Putamen (tissue), 1 donor: ENCODE data around the gene LENEP.

ENCODE experiments used
- DNase-seq: peaks from one replicate; pipeline ENCODE4 v3.0.0-alpha.2; 2016; ENCODE audit warnings: low spot score

The LENEP gene

DNA sequence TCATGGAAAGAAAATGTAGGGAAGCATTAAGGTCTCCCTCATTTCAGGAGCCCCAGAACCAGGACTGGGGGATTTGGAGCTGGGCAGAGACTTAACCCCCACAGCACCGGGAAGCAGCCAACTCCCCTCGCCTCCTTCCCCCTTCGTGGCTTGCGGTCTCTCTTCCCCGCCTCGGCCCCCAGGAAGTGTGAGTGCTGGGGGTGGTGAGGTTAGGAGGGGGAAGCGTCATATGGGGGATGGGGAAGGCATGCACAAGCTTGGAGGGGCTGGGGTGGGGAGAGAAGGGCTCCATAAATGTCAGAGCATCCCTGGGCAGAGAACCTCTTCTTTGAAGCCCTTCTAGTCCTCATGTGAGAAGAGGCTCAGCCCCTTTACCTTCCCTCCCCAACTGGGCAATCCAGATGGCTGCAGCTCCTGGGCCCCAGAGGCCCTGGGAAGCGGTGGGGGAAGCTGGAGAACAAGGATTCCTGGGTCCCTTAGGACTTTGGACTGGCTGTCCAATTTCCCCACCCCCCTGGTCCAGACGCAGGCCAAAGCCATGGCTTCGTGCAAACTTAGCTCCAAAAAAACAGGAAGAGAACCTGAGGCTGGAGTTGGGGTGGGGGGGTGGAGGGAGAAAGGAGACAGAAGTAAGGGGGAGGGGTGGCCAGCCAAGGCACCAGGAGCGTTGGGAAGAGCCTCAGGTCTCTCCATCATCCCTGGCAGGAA, 17.0 kb downstream of the LENEP start:
- no peak for DNase-seq

DNA sequence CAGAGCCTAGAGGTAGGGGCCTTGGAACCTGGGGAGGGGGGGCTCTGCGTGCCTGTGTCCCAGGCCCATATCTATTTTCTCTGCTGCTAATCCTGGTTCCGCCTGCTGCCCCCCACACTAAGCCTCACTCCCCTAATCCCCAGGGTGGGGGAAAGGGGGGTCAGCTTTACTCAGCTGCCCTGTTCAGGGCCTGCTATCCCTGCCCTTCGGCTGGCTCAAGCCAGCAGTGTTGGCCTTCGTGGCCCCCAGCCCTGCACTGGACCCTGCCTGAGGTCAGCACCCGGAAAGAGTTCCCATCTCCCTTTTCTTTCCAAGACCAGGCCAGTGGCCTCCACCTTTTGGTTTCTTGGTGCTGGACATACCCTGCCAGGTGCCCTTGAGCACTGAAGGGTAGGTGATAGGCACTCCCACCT, 17.6 kb downstream of the LENEP start:
- DNase-seq, result no peak

DNA sequence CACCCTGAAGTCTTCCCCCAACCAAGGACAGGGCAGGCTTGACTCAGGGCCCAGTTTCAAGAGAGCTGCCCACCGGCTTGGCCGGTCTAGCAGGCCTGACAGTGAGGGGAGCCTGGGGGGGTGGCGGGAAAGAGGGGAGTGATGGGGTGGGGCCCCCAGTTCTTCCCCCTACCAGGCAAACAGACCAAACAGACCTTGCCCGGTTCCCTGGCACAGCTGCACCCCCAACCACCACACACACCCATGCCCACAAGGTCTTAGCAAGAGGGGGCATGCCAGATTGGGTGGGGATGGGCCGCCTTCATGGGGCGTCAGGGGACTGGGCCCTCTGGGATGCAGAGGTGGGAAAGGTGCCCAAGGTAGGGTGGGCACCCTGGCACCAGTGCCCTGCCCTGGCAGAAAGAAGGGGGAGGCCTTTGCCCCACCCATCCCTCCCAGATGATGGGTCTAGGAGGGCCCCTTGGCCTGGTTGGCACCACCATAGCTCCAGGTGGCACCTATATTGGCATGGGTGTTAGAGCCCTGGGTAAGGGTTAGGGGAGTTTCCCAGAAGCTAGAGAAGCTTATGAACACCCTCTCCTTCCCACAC, 18.1 kb downstream of the LENEP start:
- no peak for DNase-seq

DNA sequence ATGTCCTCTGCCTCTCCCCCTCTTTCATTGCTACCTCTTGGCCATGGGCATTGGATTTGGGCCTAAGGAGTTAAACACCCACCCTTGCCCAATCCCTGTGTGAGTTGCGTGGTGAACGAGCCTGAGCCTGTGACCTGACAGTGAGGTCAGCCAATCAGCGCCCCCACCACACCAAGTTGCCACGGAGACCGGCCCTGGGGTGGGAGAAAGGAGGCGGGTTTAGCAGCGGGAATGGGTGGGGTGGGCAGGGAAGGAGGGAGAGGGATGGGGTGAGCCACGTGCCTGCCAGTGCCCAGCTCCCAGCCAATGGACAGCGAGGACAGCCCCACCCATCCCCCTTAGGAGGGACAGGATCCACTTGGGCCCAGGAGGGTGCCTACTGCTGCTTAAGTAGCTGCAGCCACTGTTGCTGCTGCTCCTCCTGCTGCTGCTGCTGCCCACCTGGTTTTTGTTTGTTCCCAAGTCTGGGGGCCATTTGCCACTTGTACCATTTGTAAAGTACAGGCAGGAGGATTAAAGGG, 18.7 kb downstream of the LENEP start:
- peak; percentile 86 for DNase-seq

DNA sequence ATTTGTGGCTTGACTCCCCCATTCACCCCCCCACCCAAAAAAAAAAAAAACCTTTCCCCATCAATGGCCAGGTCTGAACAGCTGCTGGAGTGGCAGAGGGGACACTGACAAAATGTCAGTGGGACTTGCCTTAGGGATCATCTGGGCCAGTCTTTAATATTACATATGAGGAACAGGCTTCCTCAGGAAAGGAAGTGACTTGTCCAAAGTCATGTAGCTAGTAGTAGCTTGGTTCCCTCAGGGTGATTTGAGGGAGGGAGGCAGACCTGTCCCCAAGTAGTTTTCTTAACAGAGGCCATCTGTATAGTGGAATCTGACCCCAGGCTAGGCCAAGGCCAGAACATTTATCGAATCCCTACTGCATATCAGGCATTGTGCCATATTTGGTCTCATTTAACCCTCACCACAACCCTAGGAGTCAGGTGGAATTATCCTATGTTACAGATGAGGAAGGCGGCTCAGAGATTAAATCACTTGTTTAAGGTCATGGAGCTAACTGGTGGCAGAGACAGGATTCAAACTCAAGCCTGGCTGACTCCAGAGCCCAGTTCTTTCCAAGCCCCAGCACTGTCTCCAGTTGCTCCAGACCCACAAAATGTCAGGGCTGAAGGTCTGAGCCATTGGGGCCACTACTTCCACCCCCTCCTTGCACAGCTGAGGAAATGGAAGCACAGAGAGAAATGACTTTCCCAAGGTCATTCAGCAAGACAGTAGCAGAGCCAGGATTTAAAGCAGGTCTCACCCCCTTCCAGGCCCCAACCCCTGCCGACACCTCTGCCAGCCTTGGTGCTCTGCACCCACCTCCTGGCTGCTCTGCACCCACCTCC, 19.6 kb downstream of the LENEP start:
- no peak for DNase-seq

DNA sequence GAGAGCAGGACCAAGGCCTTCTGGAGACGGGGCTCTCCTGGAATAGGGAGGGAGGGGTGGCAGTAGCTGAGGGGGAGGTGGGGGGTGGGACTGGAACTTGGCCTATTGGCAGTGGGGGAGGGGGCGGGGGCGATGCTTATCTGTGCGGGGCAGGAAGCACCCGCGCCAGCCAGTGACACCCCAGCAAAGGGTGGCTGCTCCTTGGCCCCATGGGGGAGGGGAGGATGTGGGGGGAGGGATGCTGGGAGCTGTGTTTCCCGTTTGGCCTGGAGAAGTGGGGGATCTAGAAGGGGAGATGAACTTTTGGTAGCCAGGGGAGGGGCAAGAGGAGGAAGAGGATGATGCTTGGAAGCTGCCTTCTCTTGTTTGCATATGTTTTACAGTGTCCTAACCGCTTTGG, 20.2 kb downstream of the LENEP start:
- DNase-seq, result no peak

DNA sequence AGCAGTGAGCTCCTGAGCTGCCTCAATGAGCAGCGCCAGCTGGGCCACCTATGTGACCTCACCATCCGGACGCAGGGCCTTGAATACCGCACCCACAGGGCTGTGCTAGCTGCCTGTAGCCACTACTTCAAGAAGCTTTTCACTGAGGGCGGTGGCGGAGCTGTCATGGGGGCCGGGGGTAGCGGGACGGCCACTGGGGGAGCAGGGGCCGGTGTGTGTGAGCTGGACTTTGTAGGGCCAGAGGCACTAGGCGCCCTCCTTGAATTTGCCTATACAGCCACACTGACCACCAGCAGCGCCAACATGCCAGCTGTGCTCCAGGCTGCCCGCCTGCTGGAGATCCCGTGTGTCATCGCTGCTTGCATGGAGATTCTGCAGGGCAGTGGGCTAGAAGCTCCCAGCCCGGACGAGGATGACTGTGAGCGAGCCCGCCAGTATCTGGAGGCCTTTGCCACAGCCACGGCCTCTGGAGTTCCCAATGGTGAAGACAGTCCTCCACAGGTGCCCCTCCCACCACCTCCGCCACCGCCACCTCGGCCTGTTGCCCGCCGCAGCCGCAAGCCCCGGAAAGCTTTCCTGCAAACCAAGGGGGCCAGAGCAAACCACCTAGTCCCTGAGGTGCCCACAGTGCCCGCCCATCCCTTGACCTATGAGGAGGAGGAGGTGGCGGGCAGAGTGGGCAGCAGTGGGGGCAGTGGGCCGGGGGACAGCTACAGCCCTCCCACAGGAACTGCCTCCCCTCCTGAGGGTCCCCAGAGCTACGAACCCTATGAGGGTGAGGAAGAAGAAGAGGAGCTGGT, 21.5 kb downstream of the LENEP start:
- DNase-seq, result no peak

DNA sequence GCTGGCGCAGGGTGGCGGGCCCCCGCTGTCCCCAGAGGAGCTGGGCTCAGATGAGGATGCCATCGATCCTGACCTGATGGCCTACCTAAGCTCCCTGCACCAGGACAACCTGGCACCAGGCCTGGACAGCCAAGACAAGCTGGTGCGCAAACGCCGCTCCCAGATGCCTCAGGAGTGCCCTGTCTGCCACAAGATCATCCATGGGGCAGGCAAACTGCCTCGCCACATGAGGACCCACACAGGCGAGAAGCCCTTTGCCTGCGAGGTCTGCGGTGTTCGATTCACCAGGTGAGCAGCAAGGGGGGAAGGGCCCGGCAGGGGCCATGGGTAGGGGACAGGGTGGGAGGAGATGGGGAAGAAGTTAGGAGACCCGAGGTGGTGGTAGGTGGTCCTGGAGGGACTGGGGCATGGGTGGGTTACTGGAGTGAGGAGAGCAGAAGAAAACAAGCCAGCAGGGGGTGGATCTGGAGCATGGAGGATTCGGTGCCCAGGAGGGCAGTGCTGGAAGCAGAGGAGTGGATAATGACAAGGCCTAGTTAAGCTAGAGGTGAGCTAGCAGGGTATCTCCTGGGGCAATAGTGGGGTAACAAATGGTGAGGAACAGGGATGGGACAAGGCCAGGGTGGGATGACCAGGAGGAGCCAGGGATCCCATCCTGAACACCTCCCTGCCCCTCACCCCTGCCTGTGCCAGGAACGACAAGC, 22.3 kb downstream of the LENEP start:
- DNase-seq, result no peak

DNA sequence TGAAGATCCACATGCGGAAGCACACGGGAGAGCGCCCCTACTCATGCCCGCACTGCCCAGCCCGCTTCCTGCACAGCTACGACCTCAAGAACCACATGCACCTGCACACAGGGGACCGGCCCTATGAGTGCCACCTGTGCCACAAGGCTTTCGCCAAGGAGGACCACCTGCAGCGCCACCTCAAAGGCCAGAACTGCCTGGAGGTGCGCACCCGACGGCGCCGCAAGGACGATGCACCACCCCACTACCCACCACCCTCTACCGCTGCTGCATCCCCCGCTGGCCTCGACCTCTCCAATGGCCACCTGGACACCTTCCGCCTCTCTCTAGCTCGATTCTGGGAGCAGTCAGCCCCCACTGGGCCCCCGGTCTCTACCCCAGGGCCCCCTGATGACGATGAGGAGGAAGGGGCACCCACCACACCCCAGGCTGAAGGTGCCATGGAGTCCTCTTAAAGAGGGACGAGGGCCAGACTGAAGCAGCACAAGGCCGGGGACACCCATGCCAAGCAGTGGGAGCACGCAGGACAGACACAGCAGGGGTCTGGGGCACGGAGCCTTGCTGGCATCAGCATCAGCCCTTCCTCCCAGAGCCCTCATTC, 22.9 kb downstream of the LENEP start:
- DNase-seq, result no peak

DNA sequence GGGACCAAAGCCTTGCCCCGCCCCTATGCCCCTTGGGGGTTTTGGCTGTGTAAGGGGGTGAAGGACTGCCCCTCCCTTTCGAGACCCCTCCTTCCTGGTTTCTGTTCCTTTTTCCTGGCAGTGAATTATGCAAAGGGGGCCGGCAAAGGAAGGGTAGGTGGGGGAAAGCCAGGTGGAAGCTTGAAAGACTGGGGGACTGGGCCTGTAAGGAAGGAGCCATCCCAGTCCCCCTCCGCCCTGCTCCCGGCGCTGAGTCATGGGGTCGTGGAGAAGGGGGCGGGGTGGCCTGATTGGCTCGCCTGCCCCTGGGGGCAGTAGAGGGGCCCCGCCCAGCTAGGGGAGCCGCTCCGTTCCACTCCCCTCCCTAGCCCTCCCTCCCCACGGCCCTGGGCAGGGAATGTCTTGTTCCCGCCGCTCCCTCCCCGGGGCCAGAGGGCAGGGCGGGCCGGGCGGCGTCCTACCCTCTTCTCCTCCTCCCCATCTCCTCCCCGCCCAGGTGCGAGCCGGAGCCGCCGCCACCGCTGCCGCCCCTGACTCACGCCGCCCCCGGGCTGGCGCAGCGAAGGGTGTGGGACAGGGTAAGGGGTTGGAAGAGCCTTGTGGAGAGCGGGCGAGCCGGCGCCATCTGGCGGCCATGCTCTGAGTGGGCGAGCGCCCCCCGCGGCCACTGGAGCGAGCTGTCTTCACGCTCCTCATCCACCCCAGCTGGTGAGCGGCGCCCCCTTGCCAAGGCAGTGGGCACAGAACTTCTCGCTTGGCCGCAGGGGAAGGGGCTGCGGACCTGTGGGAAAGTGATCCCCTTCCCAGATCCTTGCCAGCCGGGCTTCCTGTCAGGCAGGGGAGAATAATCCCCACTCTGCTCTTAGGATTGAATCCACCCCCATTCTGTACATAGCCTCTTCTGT, 23.9 kb downstream of the LENEP start:
- DNase-seq, result peak; percentile 85

DNA sequence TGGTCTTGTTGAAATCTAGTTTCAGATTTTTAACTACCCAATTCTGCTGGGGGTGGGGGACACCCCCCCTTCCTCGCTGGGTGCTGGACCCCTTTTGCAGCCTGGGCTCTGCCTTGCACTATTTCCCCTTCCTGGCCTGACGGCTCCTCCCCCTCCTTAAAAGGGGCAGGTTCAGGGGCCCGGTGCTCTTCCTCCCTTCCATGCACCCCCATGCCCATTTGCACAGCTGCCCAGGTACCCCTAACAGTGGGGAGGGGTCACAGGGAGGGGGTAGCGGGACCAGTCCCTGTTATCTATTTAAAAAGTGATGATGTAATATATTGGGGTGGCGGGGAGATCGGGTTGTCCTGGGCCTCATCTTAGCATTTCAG, 24.5 kb downstream of the LENEP start:
- DNase-seq, result no peak

DNA sequence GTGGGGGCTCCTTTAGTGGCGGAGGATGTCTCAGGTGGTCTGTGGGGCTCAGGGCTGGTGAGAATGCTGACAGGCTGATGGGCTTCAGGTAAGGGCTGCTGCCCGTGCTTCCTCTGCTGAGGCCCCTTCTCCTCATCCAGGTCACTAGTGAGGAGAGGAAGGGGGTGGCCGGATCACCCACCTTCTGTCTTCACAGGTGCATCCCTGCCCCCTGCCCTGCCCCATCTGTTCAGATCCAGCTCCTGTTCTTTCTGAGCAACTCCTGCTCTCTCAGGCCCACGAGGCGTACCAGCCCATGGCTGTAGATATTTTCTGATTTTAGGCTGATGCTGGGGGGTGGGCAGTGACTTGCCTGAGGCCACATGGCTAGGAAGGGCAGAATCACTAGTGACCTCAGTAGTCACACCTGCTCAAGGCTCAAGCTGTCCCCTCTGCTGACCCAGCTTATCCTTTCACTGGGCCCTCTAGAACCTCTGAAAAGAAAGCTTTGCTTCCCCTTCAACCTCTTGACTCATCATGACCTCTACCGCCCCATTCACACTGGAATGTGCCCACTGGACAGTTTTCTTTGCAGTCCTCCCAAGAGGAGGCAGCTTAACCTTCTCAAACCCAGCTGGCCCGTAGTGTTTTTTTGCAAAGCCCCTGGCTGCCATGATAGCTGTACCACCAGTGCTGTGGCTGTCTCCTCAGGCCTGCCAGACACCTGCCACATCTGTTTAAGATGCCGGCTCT, 25.4 kb downstream of the LENEP start:
- DNase-seq, result no peak

DNA sequence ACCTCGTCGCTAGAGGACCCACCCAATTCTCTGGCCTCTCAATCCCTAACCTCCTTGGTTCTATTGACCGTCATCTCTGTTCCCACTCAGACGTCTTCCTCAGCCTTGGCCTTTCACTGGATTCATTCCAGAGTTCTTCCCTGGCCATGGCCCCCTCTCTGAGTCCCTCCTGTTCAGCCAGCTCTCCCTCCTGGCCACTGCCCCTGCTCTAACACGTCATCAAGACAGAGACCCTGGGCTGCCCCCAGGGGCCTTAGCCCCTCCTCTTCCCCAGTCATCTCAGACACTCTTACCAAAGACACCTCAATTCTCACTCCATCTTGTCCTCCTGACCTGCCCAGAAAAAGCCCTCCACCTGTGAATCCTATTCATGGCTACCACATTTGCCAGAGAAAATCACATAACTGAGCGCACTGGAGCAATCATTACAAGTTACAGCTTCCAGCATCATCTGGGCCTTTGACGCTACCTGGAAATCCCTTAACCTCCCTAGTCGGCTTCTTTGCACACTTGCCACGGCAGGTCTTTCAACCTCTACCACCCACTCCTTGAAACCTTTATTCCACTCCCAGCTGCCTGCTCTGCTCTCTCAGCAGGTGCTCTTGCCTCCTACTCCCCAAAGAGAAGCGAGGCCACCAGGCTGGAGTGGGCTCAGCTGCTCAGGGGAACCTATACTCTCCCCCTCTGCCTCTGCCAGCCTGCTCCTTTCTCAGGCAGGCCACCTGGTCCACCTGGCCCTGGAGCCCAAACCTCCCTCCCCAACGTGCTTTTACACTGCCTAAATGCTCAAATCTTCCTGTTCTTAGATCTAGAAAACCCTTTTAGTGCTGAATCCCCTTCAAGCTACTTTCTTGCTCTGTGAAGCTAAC, 26.2 kb downstream of the LENEP start:
- peak; percentile 50 for DNase-seq

DNA sequence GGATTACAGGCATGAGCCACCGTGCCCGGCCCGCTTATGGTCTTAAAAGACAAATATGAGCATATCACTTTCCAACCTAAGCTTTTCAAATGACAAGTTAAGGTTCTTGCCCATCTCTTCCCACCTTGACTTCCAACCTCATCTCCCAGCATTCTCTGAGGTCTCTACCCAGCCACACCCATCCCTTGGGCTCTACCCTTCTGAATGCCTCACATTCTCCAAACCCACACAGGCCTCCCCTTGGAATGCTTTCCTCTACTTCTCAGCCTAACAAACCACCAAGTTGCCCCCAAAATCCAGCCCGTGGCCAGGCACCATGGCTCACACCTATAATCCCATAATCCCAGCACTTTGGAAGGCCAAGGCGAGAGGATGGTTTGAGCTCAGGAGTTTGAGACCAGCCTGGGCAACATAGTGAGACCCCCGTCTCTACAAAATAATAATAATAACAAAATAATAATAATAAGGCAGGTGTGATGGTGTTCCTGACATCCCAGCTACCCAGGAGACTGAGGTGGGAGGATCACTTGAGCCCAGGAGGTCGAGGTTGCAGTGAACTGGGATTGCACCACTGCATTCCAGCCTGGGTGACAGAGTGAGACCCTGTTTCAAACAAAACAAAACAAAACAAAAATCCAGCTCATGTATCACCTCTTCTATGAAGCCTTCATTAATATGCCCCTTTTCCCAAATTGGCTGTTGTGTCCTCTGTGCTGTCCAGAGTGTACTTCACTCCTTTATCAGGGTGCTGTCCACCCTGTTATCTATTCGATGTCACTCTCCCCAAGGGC, 28.9 kb downstream of the LENEP start:
- no peak for DNase-seq

DNA sequence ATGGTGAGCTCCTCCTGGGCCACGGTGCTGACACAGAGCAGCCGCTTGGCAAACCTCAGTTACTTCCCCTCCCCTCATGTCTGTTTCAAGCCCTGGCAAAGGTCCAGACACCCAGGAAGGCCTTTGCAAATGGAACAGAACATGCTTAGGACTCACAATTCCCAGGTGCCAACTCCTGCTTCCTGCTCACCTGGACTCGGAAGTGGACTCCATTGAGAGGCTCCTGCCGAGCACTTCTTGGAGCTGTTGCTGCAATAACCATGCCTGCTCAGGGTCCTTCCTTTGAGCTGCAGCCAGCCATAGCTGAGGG, 29.5 kb downstream of the LENEP start:
- no peak for DNase-seq

DNA sequence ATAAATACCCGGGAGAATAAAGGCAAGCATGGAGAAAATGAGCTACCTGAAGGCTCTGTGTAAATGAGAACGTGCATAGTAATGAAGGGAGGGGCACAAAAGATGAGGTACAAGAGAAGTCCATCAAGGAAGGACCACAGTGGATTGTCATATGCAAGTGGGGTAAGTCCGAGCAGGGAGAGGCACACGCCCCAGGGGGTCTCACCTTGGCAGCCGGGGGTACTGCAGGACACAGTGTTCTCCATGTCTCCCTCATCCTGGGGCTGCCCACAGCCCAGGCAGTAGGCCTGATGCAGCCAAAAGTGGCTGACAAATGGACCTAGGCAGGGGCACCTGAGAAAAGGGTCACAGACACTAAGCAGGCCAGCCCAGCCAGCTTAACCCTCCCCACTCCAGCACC, 30.2 kb downstream of the LENEP start:
- DNase-seq, result no peak

DNA sequence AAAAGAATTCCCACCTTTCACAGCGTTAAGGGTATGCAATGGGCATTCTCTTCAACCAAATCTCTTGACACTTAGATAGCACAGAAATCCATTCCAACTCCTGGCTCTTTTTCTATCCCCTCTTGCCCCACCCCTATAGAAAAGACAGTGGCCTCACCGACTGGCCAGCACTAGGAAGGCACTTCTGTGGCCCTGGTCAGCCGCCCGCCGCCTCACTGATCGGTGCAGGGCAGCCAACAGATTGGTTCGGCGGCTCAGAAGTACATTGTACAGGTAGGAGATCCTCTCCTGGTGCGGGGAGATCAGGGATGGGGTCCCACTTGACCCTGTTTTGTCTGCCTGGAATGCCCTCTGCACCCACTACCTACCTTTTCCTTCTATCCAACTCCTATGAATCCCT, 30.9 kb downstream of the LENEP start:
- DNase-seq, result no peak

DNA sequence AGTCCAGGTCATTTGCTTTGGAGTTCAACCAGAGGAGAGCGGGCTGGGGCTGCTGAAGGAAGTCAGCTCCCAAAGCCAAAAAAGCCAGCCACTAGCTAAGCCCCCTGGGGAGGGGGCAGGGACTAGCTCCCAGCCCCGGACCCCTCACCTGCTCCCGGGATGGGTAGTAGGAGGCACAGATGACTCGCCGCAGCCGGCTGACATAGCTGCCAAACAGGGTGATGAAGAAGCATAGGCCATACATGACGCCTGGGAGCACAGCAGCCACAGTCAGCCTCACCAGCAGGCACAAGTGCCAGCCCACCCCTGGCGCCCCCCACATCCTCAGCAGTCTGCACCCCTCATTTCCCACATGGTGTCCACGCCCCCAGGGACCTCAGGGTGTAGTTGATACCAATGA, 32.8 kb downstream of the LENEP start:
- DNase-seq, result no peak
